Adipocyte (in vitro differentiated cells): ENCODE results near the gene THBS4.

Experiments used
- DNase-seq: peaks from one replicate; pipeline ENCODE4 v3.0.0-alpha.2; 2015; ENCODE audit warnings: low read depth
- H3K27me3 ChIP-seq: replicated peaks from 2 replicates; pipeline ENCODE4 v1.7.0; 2013; ENCODE audit warnings: mild to moderate bottlenecking, low read length, moderate library complexity; ENCODE audit not compliant: control insufficient read depth, insufficient read depth
- H3K36me3 ChIP-seq: 2 replicates; pipeline ENCODE4 v1.7.0; 2013; ENCODE audit warnings: low read length, mild to moderate bottlenecking, moderate library complexity; ENCODE audit not compliant: control insufficient read depth, insufficient read depth, severe bottlenecking
- H3K4me1 ChIP-seq: 2 replicates; pipeline ENCODE4 v1.7.0; 2013; ENCODE audit warnings: mild to moderate bottlenecking, low read length, moderate library complexity; ENCODE audit not compliant: control insufficient read depth, insufficient read depth
- H3K4me3 ChIP-seq: 2 replicates; pipeline ENCODE4 v1.7.0; 2013; ENCODE audit warnings: mild to moderate bottlenecking, low read length, moderate library complexity
- H3K9ac ChIP-seq: 2 replicates; pipeline ENCODE4 v1.7.0; 2013; ENCODE audit warnings: mild to moderate bottlenecking, low read length, moderate library complexity
- H3K9me3 ChIP-seq: 2 replicates; pipeline ENCODE4 v1.7.0; 2013; ENCODE audit warnings: mild to moderate bottlenecking, low read length, moderate library complexity; ENCODE audit not compliant: control insufficient read depth

The THBS4 gene

DNA sequence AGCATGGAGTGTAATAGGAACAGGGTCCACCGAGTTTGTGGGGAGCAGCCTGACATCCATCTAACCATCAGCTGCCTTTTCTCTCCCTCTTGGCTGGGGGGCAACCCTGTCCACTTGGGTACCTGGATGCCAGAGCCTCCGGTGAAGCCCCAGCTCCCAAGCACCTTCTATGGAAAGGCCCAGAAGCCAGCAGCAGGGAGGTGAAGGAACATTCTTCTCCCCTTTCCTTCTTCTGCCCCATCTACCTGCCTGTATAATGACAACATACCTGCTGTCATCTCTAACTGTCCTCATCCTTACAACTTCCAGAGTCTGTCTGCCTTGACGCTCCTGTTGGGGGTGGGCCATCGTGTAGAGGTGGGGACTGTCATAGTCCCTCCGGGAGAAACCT, 33.1 kb downstream of the THBS4 start:
- H3K36me3 ChIP-seq = no peaks in the 10 kb centered on the region
- H3K9me3 ChIP-seq = no peaks in the 10 kb centered on the region
- no peak overlapping the region for H3K9ac ChIP-seq
- H3K4me3 ChIP-seq = no peak overlapping the region
- DNase-seq = no peak
- H3K27me3 ChIP-seq = peaks cover 8% of the 10 kb centered on the region
- peaks cover 24% of the 10 kb centered on the region for H3K4me1 ChIP-seq

DNA sequence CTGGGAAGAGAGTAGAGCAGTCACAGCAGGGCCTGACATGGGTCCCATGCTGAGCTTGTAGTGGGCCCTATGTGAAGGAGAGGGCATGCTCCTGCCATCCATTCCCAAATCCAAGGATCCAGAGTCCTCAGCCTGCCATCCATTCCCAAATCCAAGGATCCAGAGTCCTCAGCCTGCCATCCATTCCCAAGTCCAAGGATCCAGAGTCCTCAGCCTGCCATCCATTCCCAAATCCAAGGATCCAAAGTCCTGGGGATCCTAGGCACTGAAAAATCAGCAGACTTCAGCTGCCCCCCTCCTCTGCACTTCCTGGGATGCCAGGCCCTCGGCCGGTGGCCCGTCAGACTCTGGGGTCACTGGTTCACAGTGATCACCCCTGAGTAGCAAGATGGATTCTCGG, 33.6 kb downstream of the THBS4 start:
- Histone ChIP-seq H3K4me1 (peaks cover 24% of the 10 kb centered on the region), H3K27me3 (peaks cover 7% of the 10 kb centered on the region), H3K36me3 (no peaks in the 10 kb centered on the region), H3K4me3 (peak overlapping the region; percentile 3), H3K9me3 (no peaks in the 10 kb centered on the region), H3K9ac (no peak overlapping the region)
- no peak for DNase-seq

DNA sequence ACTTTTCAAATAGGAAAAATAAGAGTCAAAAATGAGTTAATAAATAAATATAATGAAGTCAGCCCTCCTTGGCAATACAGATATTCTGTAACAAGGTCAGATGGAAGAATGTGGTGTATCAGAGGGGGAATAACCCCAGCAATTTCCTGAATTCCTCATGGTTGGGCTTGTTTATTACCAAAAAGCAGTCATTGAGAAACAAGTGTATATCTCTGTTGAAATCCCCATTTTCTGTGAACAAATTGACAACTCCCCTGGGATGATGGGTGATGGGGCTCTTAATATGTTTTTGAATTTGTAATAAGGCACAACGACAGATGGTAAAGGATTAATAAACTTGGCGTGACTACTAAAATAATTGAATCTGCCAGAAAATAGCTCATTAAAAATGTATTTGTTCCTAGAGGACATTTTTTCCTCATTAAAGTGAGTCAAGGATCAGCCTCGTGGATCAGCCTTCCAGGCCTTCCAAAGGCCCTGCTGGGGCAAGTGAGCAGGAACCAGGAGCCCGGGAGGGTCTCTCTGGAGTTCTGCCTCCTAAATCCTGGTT, 34.2 kb downstream of the THBS4 start:
- Histone ChIP-seq H3K36me3 (no peaks in the 10 kb centered on the region), H3K4me1 (peaks cover 22% of the 10 kb centered on the region), H3K9me3 (no peaks in the 10 kb centered on the region), H3K9ac (no peak overlapping the region), H3K4me3 (peak overlapping the region; percentile 53), H3K27me3 (peaks cover 6% of the 10 kb centered on the region)
- peak; percentile 27 for DNase-seq

DNA sequence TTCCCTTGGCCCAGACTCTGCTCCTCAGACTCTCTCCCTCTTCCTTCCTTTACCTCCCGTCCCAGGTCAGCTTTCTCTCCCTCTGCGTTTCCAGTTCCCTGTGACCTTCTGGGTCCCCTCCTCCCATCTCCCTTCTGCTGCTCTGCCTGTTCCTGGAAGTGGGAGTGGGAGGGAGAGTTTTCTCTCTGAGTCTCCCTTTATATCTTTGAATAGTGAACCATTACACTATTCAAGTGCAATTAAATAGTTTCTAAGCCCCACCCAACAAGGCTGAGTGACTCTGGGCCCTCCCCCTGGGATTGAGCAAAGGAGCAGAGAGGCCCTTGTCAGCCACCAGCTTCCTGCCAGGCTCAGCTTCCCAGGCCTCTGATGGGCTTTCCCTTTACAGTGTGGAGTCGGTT, 34.8 kb downstream of the THBS4 start:
- Histone ChIP-seq H3K36me3 (no peaks in the 10 kb centered on the region), H3K4me3 (peak overlapping the region; percentile 53), H3K9ac (no peak overlapping the region), H3K27me3 (peaks cover 4% of the 10 kb centered on the region), H3K4me1 (peaks cover 20% of the 10 kb centered on the region), H3K9me3 (no peaks in the 10 kb centered on the region)
- no peak for DNase-seq

DNA sequence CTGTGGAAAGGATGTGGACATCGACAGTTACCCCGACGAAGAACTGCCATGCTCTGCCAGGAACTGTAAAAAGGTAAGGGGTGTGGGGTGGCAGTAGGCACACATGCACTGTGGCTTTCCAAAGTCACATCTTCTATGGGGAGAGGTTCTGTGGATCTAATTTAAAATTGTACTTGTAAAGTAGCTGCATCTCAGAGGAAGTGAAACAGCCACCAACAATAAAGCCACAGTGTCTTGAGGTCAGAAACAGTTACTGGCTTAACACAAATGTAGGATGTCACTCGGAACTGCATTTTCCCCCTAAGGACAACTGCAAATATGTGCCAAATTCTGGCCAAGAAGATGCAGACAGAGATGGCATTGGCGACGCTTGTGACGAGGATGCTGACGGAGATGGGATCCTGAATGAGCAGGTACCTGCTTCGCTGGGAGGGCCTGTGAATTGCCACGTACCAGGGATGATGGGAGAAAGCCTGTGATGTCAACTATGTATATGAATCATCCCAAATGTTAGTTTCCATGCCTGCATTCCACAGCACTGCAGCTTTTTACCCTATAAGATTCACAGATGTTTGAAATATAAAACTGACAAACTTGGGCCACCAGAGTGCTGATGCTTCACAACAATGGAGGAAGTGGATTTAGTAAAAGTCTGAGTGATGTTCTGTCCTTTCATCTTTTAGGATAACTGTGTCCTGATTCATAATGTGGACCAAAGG, 35.3 kb downstream of the THBS4 start:
- no peak overlapping the region for H3K4me3 ChIP-seq
- peaks cover 20% of the 10 kb centered on the region for H3K4me1 ChIP-seq
- peaks cover 4% of the 10 kb centered on the region for H3K27me3 ChIP-seq
- H3K9ac ChIP-seq = no peak overlapping the region
- no peaks in the 10 kb centered on the region for H3K36me3 ChIP-seq
- H3K9me3 ChIP-seq = no peaks in the 10 kb centered on the region
- DNase-seq = peak; percentile 43

DNA sequence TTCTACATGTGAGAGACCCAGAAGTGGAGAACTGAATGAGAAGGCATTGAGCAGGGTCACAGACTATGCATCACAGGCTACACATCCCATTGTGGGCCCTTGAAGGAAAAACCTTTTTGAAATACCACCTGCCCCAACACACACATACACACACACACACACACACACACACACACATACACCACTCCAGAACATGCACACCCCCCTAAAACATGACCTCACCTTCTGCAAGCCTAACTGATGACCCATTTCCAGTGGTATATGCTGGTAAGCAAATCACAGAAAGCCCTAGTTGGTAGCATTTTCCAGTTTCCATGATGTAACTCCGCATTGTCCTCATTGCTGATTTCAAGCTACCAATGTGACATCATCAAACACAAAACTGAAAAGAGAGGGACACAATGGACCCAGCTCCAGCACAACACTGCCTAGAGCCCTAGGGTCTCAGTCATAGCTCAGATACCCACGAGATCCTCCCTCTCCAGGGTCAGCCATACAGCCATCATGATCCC, 36.4 kb downstream of the THBS4 start:
- H3K36me3 ChIP-seq = no peaks in the 10 kb centered on the region
- no peaks in the 10 kb centered on the region for H3K9me3 ChIP-seq
- no peak for DNase-seq
- H3K4me1 ChIP-seq = peaks cover 20% of the 10 kb centered on the region
- no peak overlapping the region for H3K4me3 ChIP-seq
- H3K9ac ChIP-seq = no peak overlapping the region
- peaks cover 3% of the 10 kb centered on the region for H3K27me3 ChIP-seq

DNA sequence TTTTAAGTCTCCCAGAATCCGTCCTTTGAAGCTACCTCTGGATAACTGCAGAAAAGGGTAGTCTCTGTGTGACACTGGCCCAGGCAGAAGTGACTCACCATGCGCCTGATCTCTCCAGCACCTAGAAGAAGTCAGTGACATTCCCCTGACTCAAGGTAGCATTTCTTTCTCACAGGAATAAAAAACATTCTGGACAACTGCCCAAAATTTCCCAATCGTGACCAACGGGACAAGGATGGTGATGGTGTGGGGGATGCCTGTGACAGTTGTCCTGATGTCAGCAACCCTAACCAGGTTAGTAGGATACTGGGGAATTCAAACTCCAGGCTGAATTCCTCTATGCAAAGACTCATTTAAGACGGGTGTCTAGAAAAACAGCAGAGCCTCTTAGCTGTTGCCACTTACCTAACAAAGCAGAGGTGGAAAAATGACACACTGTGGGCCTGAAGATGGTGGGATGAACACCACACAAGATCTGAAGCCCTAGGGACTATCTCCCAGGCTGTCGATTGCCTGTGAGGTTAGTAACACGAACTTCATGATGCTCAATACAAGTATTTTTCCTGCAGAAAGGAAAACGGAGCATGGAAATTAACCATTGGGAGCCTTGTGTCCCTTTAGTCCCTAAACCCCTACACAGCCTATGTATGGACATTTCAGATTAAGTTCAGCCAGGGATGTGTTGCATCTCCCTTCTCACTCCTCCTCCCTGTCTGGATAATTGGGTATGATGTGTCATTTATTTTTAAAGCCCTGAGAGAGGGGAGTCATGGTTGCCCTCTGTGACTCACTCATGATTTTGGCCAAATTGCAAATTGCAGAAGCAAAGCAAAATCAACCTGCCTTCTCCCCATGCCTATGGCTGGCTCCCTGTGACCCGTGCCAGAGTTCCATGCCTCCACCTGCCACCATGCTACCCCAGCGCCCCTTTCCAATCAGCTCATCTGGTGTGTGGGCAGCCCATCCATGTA, 37.2 kb downstream of the THBS4 start:
- peaks cover 20% of the 10 kb centered on the region for H3K4me1 ChIP-seq
- DNase-seq = peak; percentile 39
- H3K9ac ChIP-seq = no peak overlapping the region
- H3K4me3 ChIP-seq = no peak overlapping the region
- no peaks in the 10 kb centered on the region for H3K9me3 ChIP-seq
- peaks cover 2% of the 10 kb centered on the region for H3K27me3 ChIP-seq
- H3K36me3 ChIP-seq = no peaks in the 10 kb centered on the region

DNA sequence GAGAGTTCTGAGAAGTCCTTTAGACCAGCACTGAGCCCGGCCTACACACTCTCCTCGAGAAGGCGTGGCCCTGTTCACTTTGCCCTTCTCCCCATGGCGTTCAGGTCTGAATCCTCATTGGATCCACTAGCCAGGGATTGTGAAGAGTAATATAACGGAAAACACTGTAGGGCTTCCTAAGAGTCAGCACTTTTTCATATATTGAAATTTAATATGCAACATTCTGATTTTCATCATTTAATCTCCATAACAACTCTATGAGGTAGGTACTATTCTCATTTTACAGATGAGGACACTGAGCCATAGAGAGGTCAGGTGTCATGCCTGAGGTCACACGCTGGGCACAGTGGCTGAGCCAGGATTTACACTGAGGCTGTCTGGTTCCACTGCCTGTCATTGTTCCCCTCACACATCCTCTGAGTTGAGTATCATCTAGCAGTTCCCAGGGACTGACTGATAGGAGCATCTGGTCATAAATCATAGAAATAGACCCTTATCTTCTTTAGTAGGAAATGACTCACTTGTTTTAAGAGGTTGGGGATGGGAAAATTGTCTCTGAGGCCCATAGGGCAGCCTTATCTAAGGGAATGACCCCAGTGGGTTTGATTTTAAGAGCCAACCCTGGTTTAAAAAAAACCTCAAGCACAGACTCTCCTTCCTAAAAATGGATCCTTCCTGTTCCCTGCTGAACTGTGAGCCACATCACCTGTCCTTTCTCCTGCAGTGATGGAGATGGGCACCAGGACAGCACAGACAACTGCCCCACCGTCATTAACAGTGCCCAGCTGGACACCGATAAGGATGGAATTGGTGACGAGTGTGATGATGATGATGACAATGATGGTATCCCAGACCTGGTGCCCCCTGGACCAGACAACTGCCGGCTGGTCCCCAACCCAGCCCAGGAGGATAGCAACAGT, 41.2 kb downstream of the THBS4 start:
- no peak overlapping the region for H3K9ac ChIP-seq
- no peaks in the 10 kb centered on the region for H3K36me3 ChIP-seq
- H3K9me3 ChIP-seq = no peaks in the 10 kb centered on the region
- H3K27me3 ChIP-seq = peaks cover 2% of the 10 kb centered on the region
- no peak overlapping the region for H3K4me3 ChIP-seq
- H3K4me1 ChIP-seq = no peaks in the 10 kb centered on the region
- DNase-seq = no peak

DNA sequence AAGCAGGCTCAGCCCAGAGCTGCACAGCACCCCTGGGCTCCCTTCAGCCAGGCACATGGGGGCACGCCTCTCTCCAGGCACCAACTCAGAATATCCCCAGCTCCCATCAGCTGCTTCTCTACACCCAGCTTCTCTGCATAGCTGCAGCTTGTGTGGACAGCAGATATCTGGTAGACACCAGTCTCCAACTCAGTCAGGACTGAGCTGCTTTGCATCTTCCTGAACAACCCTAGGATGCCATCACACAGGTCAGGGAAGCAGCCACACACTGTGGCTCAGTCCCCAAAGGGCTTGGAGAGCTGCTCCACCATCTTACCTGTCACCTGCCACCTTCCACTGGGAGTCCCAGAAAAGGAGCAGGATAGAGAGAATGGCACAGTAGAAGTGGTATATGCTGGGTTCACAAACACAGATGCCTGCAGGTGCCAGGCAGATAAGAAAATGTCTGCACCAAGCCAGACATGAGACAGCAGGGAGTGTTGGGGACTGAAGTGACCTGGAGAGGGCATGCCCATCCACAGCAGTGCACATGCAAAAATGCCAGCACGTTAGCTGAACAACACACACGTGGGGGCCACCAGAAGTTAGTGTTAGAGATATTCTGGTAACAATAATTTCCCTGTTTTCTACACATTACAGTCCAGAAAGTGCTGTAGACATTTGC, 42.0 kb downstream of the THBS4 start:
- no peak overlapping the region for H3K9ac ChIP-seq
- H3K27me3 ChIP-seq = peaks cover 2% of the 10 kb centered on the region
- H3K9me3 ChIP-seq = no peaks in the 10 kb centered on the region
- no peaks in the 10 kb centered on the region for H3K36me3 ChIP-seq
- DNase-seq = no peak
- H3K4me3 ChIP-seq = no peak overlapping the region
- H3K4me1 ChIP-seq = no peaks in the 10 kb centered on the region

DNA sequence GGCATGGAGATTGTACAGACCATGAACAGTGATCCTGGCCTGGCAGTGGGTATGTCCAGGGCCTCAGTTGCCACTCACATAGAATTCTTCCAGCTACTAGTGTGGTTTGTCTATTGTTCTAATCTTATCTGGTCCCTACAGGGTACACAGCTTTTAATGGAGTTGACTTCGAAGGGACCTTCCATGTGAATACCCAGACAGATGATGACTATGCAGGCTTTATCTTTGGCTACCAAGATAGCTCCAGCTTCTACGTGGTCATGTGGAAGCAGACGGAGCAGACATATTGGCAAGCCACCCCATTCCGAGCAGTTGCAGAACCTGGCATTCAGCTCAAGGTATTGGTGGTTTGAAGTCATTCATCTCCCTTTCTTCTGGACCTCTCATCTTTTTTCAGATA, 43.8 kb downstream of the THBS4 start:
- H3K4me3 ChIP-seq = no peak overlapping the region
- peaks cover 4% of the 10 kb centered on the region for H3K4me1 ChIP-seq
- no peak overlapping the region for H3K9ac ChIP-seq
- H3K36me3 ChIP-seq = no peaks in the 10 kb centered on the region
- no peak for DNase-seq
- no peaks in the 10 kb centered on the region for H3K9me3 ChIP-seq
- peaks cover 2% of the 10 kb centered on the region for H3K27me3 ChIP-seq
